B cell (primary cell): ENCODE data around the gene ABCG1.

Source experiments
- CTCF ChIP-seq: fragments of 200-600 bp; IDR thresholded peaks from one replicate; pipeline ENCODE4 v1.8.0; 2022; ENCODE audit warnings: antibody characterized with exemption, mild to moderate bottlenecking
- EZH2 ChIP-seq: IDR thresholded peaks from 2 replicates; pipeline ENCODE4 v1.6.1; 2012; ENCODE audit warnings: borderline replicate concordance, low read depth, mild to moderate bottlenecking, moderate library complexity, low read length; ENCODE audit not compliant: insufficient read depth, poor library complexity, severe bottlenecking

DNA sequence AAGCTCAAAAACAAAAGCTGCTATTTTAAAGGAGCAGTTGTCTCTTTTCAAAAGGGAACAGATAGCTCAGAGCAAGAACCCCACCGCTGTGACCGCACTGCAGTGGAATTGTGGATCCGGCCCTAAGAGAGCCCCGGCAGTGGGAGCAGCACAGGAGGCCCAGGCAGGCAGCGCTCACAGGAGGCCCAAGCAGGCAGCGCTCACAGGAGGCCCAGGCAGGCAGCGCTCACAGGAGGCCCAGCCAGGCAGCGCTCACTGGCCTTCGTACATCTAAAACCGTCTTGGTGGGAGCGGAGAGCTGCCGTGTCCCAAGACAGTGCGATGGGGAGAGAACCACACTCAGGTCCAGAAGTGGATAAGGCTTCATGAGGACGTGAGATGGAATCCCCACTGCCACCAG, 92.2 kb downstream of the ABCG1 start:
- TF ChIP-seq CTCF (no peak), EZH2 (no peak)
